K562 (cell line): ENCODE data around the gene MARCHF3. TPM values are rescaled to one million over a fixed set of nuclear protein-coding genes. Genes with fewer than 3 reads are reported as not detected.
A peak's percentile ranks its signal among the peaks of the same experiment; 100 is the strongest.

Experiments used
- CXXC5 ChIP-seq: fragments of 250-450 bp; sonication (Bioruptor Pico); IDR thresholded peaks from 2 replicates; pipeline ENCODE4 v1.8.0; 2022; ENCODE audit warnings: inconsistent platforms, mild to moderate bottlenecking, moderate library complexity
- E2F6 ChIP-seq, 2 experiments: IDR thresholded peaks; 2 replicates each; pipeline ENCODE4 v1.6.1; 2011; ENCODE audit warnings: borderline replicate concordance in 1 of 2, control low read depth in 1 of 2, low read depth in 1 of 2, low read length in 1 of 2, mild to moderate bottlenecking in 1 of 2, mixed read lengths in 1 of 2, moderate library complexity in 1 of 2; ENCODE audit not compliant: insufficient read depth in 1 of 2, insufficient read length in 1 of 2, poor library complexity in 1 of 2, severe bottlenecking in 1 of 2; ENCODE audit errors: extremely low read depth in 1 of 2
- ELF2 ChIP-seq: fragments of 250-450 bp; sonication (Bioruptor Pico); IDR thresholded peaks from 2 replicates; pipeline ENCODE4 v1.5.0; 2021; ENCODE audit warnings: mild to moderate bottlenecking
- HSF4 ChIP-seq: fragments of 250-450 bp; sonication (Bioruptor Pico); IDR thresholded peaks from 2 replicates; pipeline ENCODE4 v2.1.2; 2022; ENCODE audit warnings: mild to moderate bottlenecking, moderate library complexity, borderline replicate concordance
- MGA ChIP-seq: fragments of 450-650 bp; IDR thresholded peaks from 2 replicates; pipeline ENCODE4 v1.6.1; 2016; ENCODE audit warnings: mild to moderate bottlenecking, moderate library complexity
- MIER1 ChIP-seq: fragments of 450-650 bp; IDR thresholded peaks from 2 replicates; pipeline ENCODE4 v1.6.1; 2016; ENCODE audit warnings: antibody characterized with exemption, mild to moderate bottlenecking, low read depth
- NRF1 ChIP-seq, 2 experiments: fragments of 450-650 bp; IDR thresholded peaks in 1 of 2; conservative IDR thresholded peaks in 1 of 2; 2 replicates each; pipeline ENCODE4 v1.6.1; 2014; ENCODE audit warnings: mild to moderate bottlenecking in 2 of 2
- PBX2 ChIP-seq, 2 experiments: IDR thresholded peaks in 1 of 2; conservative IDR thresholded peaks in 1 of 2; 2 replicates each; pipeline ENCODE4 v1.6.1; 2016; ENCODE audit warnings: low read depth in 2 of 2, mild to moderate bottlenecking in 1 of 2, missing compliant biosample characterization in 1 of 2, missing genetic modification characterization in 1 of 2, moderate library complexity in 1 of 2
- SAFB ChIP-seq: fragments of 200-400 bp; formaldehyde crosslinking; IDR thresholded peaks from 2 replicates; pipeline ENCODE4 v1.6.1; 2017; ENCODE audit warnings: low read depth, low read length, borderline replicate concordance
- TEAD2 ChIP-seq: fragments of 450-650 bp; IDR thresholded peaks from 2 replicates; pipeline ENCODE4 v1.6.1; 2016; ENCODE audit warnings: missing genetic modification characterization, control low read depth, missing compliant biosample characterization
- ZNF79 ChIP-seq: fragments of 250-450 bp; sonication (Bioruptor Pico); IDR thresholded peaks from 2 replicates; pipeline ENCODE4 v1.4.0; 2020; ENCODE audit warnings: low read depth, mild to moderate bottlenecking, moderate library complexity
- polyA plus RNA-seq, 8 experiments: library from polyadenylated mRNA; depleted of rRNA in 4 of 8; stranded (reverse) in 5 of 8; unstranded in 3 of 8; fragments of >200 nt; fragmentation: Nextera tagmentation in 2 of 8; fragmentation: Illumina TruSeq in 1 of 8; extraction: Ambion mirVana in 2 of 8; extraction: Trizol in 1 of 8; gene quantifications; 2 replicates each; pipeline versions ENCODE4 v1.2.1 to v1.2.3, GENCODE V29; 2011 to 2014; ENCODE audit warnings: inconsistent platforms in 1 of 8, missing spikeins in 1 of 8
- total RNA-seq, 7 experiments: library from RNA; depleted of rRNA in 6 of 7; stranded (reverse); fragments of >200 nt in 6 of 7; fragmentation: Illumina TruSeq in 2 of 7; extraction: Trizol in 2 of 7; gene quantifications; 2 replicates each; pipeline versions ENCODE4 v1.2.1 to v1.2.3, GENCODE V29; 2011 to 2021; ENCODE audit warnings: low replicate concordance in 1 of 7

Gene MARCHF3
- total and polyA plus RNA-seq, 9 of the 15 experiments (the other 6 are each of a cell fraction or from before 2014, with no cell fraction given) = 5.6 to 37.4 (median 16.5) TPM

- TF ChIP-seq E2F6 (IDR thresholded peaks at IDR 0.05; ENCODE audit: borderline replicate concordance in 1 of 2, extremely low read depth in 1 of 2, insufficient read depth in 1 of 2, insufficient read length in 1 of 2, low read depth in 1 of 2, low read length in 1 of 2, poor library complexity in 1 of 2, severe bottlenecking in 1 of 2) (peak; percentile 67 to 72), ELF2 (CRISPR knock-in tag) (no peak), NRF1 (conservative IDR thresholded peaks at IDR 0.05 in 1 of 2, IDR thresholded peaks at IDR 0.05 in 1 of 2) (peak in 1 of 2 experiments; percentile 36; a peak in 2 of 4 replicates), CXXC5 (CRISPR knock-in tag) (no peak), PBX2 (CRISPR knock-in tag; IDR thresholded peaks at IDR 0.05; ENCODE audit: low read depth) (no peak), PBX2 (tag; conservative IDR thresholded peaks at IDR 0.05; ENCODE audit: low read depth) (no peak), MGA (peak; percentile 90), ZNF79 (CRISPR knock-in tag) (no peak), HSF4 (CRISPR knock-in tag) (no peak), SAFB (no peak), MIER1 (no peak), TEAD2 (no peak)
Measured at GRCh38 chr5:126864042-126864688, 166.2 kb downstream of the MARCHF3 start (continued).
